NOMO-1 treated with DMSO at 0.1 percent for 48 hours (cell line): ENCODE data around the gene PDIA4.

ENCODE experiments used
- DNase-seq: peaks from one replicate; lab custom pipeline; 2025; ENCODE audit not compliant: unreplicated experiment; lab: John Stamatoyannopoulos, UW

PDIA4 gene

GRCh38 chr7:148975896-148976295, 52.4 kb downstream of the PDIA4 start:
- no peak for DNase-seq

- DNase-seq = no peak
These were observed 55.0 kb downstream of the PDIA4 start for GRCh38 chr7:148973256-148973655.

- DNase-seq = no peak
These were observed 55.9 kb downstream of the PDIA4 start for GRCh38 chr7:148972375-148972774.

- no peak for DNase-seq
These were observed 60.7 kb downstream of the PDIA4 start for GRCh38 chr7:148967602-148968001.

GRCh38 chr7:148967032-148967372, 61.3 kb downstream of the PDIA4 start:
- DNase-seq = no peak

GRCh38 chr7:148964483-148965267, 63.6 kb downstream of the PDIA4 start:
- DNase-seq = no peak

- no peak for DNase-seq
These were observed 64.5 kb downstream of the PDIA4 start for GRCh38 chr7:148963583-148964482.

GRCh38 chr7:148962823-148963582, 65.3 kb downstream of the PDIA4 start:
- peak; percentile 45 for DNase-seq

GRCh38 chr7:148962440-148962822, 65.9 kb downstream of the PDIA4 start:
- DNase-seq = no peak

- DNase-seq = no peak
These were observed 68.6 kb downstream of the PDIA4 start for GRCh38 chr7:148959726-148960125.

- DNase-seq = no peak
These were observed 70.2 kb downstream of the PDIA4 start for GRCh38 chr7:148958061-148958460.

- DNase-seq = no peak
These were observed 73.5 kb downstream of the PDIA4 start for GRCh38 chr7:148954766-148955165.

- DNase-seq = no peak
These were observed 74.6 kb downstream of the PDIA4 start for GRCh38 chr7:148953676-148954075.
